ENCODE results near the gene NUP93.

- TF ChIP-seq POLR2A (IDR thresholded peaks at IDR 0.05), result no peak
- TF ChIP-seq CTCF (IDR thresholded peaks at IDR 0.05), result no peak
- TF ChIP-seq POLR2AphosphoS5 (IDR thresholded peaks at IDR 0.05), result no peak
These were observed 47.6 kb downstream of the NUP93 start for GRCh38 chr16:56777482-56777881.
